ENCODE data around the gene MLN.

DNA sequence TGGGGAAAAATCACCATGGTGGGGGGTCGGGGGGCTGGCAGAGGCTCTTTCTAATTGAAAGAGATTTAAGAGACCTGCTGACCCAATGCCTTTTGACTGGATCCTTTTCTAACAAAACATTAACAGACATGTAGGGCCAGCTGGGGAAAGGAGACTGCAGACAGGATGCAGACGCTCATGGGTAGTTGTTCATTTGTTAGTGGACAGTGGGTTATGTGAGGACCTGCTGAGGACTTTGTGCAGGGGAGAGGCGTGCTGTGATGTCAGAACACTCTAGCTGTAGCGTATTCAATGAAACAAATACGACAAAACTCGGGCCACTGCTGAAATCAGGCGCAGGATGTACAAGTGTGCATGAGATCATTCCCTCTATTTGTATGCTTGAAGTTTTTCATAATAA, 58.3 kb downstream of the MLN start:
- TF ChIP-seq, protein P1, sequence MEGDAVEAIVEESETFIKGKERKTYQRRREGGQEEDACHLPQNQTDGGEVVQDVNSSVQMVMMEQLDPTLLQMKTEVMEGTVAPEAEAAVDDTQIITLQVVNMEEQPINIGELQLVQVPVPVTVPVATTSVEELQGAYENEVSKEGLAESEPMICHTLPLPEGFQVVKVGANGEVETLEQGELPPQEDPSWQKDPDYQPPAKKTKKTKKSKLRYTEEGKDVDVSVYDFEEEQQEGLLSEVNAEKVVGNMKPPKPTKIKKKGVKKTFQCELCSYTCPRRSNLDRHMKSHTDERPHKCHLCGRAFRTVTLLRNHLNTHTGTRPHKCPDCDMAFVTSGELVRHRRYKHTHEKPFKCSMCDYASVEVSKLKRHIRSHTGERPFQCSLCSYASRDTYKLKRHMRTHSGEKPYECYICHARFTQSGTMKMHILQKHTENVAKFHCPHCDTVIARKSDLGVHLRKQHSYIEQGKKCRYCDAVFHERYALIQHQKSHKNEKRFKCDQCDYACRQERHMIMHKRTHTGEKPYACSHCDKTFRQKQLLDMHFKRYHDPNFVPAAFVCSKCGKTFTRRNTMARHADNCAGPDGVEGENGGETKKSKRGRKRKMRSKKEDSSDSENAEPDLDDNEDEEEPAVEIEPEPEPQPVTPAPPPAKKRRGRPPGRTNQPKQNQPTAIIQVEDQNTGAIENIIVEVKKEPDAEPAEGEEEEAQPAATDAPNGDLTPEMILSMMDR (IDR thresholded peaks at IDR 0.05; ENCODE audit: low read depth, low read length, poor library complexity, severe bottlenecking) = no peak
- TF ChIP-seq EZH2phosphoT487 (IDR thresholded peaks at IDR 0.05; ENCODE audit: borderline replicate concordance, low read length) = no peak
